ENCODE results near the gene TRIM38.

GRCh38 chr6:25997921-25998320, 35.3 kb downstream of the TRIM38 start:
- TF ChIP-seq ARNTL (CRISPR knock-in tag; IDR thresholded peaks at IDR 0.05; ENCODE audit: borderline replicate concordance, low read depth) (no peak), ZFP3 (CRISPR knock-in tag; IDR thresholded peaks at IDR 0.05) (no peak), ZFP30 (CRISPR knock-in tag; IDR thresholded peaks at IDR 0.05) (no peak)
- TF ChIP-seq, protein P1, sequence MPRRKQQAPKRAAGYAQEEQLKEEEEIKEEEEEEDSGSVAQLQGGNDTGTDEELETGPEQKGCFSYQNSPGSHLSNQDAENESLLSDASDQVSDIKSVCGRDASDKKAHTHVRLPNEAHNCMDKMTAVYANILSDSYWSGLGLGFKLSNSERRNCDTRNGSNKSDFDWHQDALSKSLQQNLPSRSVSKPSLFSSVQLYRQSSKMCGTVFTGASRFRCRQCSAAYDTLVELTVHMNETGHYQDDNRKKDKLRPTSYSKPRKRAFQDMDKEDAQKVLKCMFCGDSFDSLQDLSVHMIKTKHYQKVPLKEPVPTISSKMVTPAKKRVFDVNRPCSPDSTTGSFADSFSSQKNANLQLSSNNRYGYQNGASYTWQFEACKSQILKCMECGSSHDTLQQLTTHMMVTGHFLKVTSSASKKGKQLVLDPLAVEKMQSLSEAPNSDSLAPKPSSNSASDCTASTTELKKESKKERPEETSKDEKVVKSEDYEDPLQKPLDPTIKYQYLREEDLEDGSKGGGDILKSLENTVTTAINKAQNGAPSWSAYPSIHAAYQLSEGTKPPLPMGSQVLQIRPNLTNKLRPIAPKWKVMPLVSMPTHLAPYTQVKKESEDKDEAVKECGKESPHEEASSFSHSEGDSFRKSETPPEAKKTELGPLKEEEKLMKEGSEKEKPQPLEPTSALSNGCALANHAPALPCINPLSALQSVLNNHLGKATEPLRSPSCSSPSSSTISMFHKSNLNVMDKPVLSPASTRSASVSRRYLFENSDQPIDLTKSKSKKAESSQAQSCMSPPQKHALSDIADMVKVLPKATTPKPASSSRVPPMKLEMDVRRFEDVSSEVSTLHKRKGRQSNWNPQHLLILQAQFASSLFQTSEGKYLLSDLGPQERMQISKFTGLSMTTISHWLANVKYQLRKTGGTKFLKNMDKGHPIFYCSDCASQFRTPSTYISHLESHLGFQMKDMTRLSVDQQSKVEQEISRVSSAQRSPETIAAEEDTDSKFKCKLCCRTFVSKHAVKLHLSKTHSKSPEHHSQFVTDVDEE (CRISPR knock-in tag; IDR thresholded peaks at IDR 0.05) = no peak

All from SK-N-SH treated with all-trans-retinoic acid at 6 μM for 48 hours (cell line).